ENCODE results near the gene RFC3. TPM values are rescaled to one million over a fixed set of nuclear protein-coding genes. Genes with fewer than 3 reads are reported as not detected.

Gene RFC3
- total RNA-seq, 4 donors from 2014 or later: 4.4 to 39.7 (median 8.8) TPM

DNA sequence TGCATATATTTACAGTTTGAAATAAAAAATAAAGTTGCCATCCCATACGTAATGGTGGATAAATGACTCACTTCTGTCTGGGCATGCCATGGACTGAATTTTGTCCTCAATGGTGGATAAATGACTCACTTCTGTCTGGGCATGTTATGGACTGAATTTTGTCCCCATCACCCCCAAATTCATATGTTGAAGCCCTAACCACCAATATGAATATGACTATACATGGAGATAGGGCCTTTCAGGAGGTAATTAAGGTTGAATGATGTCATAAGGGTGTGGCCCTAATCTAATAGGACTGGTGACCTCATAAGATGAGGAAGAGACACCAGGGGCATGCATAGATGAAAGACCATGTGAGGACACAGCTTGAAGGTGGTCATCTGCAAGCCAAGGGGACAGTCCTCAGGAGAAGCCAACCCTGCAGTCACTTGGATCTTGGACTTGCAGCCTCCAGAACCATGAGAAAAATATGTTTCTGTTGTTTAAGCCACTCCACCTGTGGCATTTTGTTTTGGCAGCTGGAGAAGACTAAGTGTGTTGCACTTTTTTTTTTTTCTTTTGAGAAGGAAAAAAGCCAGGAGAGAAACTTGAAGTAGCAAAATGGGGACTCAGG is 41.8 kb downstream of the RFC3 start:
- intact Hi-C loops (cut with DNase I; ENCODE audit: low total_unique reads): no loop called here
- H3K4me3 ChIP-seq: no peak overlapping the region
- H3K9me3 ChIP-seq: no peaks in the 10 kb centered on the region
- no peak for DNase-seq
- H3K27me3 ChIP-seq: no peaks in the 10 kb centered on the region
- no peak overlapping the region for H3K27ac ChIP-seq
- TF ChIP-seq POLR2A (IDR thresholded peaks at IDR 0.05) (no peak), CTCF (IDR thresholded peaks at IDR 0.05) (no peak)
- no peaks in the 10 kb centered on the region for H3K36me3 ChIP-seq
- H3K4me1 ChIP-seq: no peaks in the 10 kb centered on the region

DNA sequence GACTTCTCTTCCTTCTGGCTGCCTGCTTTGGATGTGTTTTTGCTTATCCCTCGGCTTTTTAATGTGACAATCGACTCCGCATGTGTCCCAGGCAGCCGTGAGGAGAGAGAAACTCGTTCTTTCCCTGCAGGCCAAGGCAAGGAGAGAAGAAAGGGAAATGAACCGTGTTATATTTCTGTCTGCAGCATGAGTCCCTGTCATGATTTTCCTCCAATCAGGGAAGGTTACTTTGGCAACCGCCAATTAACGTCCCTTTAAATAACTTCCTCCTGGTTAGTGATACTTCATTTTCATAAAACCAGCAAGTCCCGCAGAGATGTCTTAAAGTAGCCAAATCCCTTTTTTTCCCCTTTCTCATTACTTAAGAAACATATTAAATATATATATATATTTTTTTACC is 42.6 kb downstream of the RFC3 start:
- no peaks in the 10 kb centered on the region for H3K27me3 ChIP-seq

GRCh38 chr13:33862016-33862415 is 44.1 kb downstream of the RFC3 start:
- Histone ChIP-seq H3K36me3 (no peaks in the 10 kb centered on the region), H3K27ac (no peak overlapping the region), H3K4me3 (no peak overlapping the region), H3K4me1 (no peaks in the 10 kb centered on the region), H3K9me3 (no peaks in the 10 kb centered on the region), H3K27me3 (no peaks in the 10 kb centered on the region)
- no peak for TF ChIP-seq POLR2A (IDR thresholded peaks at IDR 0.05)
- no peak for TF ChIP-seq CTCF (IDR thresholded peaks at IDR 0.05)
- DNase-seq: no peak
- intact Hi-C loops (cut with DNase I; ENCODE audit: low total_unique reads): no loop called here

More for the DNA sequence above, 42.6 kb downstream of the RFC3 start:
- Histone ChIP-seq H3K27ac (no peak overlapping the region), H3K4me1 (no peaks in the 10 kb centered on the region), H3K9me3 (no peaks in the 10 kb centered on the region), H3K4me3 (no peak overlapping the region), H3K36me3 (no peaks in the 10 kb centered on the region)
- no peak for DNase-seq
- intact Hi-C loops (cut with DNase I; ENCODE audit: low total_unique reads): no loop called here
- no peak for TF ChIP-seq CTCF (IDR thresholded peaks at IDR 0.05)
- no peak for TF ChIP-seq POLR2A (IDR thresholded peaks at IDR 0.05)

DNA sequence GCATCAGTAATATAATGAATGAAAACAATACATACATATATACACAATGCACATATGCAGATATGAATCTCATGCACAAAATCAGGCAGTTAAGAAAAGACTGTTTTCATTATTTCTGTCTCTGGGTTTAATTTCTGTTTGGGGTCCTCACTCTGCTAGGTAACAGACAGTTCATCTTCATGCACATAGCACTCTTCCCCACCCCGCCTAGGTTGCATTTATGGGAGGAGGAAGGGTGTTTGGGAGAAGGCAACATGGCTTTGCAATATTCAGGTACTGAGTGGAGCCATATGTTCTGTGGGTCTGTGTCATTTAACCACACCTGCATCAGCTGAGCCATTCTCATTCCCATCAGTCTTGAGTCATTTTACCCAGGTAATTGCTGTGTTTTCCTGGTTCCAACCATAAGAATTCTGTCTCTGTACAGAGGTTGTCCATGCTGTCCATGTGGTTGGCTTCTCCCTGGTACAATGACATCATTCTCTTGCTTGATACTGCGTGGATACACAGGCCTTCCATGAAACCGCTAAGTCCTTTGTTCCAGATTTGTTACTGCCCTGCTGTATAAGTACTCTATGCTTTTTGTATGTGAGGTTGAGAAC is 45.3 kb downstream of the RFC3 start:
- DNase-seq: no peak
- Histone ChIP-seq H3K36me3 (no peaks in the 10 kb centered on the region), H3K27me3 (no peaks in the 10 kb centered on the region), H3K27ac (no peak overlapping the region), H3K4me3 (no peak overlapping the region), H3K4me1 (no peaks in the 10 kb centered on the region), H3K9me3 (no peaks in the 10 kb centered on the region)
- intact Hi-C loops (cut with DNase I; ENCODE audit: low total_unique reads): no loop called here
- TF ChIP-seq POLR2A (IDR thresholded peaks at IDR 0.05): no peak
- no peak for TF ChIP-seq CTCF (IDR thresholded peaks at IDR 0.05)

DNA sequence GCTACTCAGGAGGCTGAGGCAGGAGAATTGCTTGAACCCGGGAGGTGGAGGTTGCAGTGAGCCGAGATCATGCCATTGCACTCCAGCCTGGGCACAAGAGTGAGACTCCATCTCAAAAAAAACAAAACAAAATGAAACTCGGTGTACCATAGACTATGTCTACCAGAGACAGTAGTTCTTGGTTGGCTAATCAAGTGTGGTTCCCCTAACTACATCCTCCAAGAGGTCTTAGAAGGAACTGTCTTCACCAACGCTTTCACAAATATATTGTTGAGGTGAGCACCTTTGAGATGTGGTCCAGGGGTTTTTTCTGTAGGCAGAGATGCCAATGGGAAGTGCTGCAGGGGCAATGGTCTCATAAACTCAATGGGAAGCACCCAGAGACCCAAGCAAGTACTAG is 48.0 kb downstream of the RFC3 start:
- Histone ChIP-seq H3K36me3 (no peaks in the 10 kb centered on the region), H3K9me3 (no peaks in the 10 kb centered on the region), H3K27ac (no peak overlapping the region), H3K27me3 (no peaks in the 10 kb centered on the region), H3K4me1 (no peaks in the 10 kb centered on the region), H3K4me3 (no peak overlapping the region)
- TF ChIP-seq POLR2A (IDR thresholded peaks at IDR 0.05) (no peak), CTCF (IDR thresholded peaks at IDR 0.05) (no peak)
- intact Hi-C loops (cut with DNase I; ENCODE audit: low total_unique reads): no loop called here
- DNase-seq: no peak
